NCI-H2196 treated with DMSO at 0.1 percent for 48 hours (cell line): ENCODE measurements around the gene E2F1.
"Not testable (repeated sequence)": the region's sequence is repeated elsewhere in the genome, so short reads cannot be mapped to it uniquely, and the experiment has no call there.

Experiments used
- DNase-seq: peaks from one replicate; lab custom pipeline; 2025; ENCODE audit not compliant: unreplicated experiment; lab: John Stamatoyannopoulos, UW

The E2F1 gene

DNA sequence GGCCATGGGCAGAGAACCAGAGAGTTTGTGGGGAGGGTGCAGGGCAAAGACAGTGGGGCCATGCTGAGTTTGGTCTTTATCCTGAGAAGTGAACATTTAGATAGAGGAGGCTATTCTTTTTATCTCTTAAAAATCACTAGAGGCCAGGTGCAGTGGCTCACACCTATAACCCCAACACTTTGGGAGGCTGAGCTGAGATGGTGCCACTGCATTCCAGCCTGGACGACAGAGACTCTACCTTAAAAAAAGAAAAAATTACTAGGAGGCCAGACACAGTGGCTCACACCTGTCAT is 25.2 kb upstream of the E2F1 start:
- no peak for DNase-seq

DNA sequence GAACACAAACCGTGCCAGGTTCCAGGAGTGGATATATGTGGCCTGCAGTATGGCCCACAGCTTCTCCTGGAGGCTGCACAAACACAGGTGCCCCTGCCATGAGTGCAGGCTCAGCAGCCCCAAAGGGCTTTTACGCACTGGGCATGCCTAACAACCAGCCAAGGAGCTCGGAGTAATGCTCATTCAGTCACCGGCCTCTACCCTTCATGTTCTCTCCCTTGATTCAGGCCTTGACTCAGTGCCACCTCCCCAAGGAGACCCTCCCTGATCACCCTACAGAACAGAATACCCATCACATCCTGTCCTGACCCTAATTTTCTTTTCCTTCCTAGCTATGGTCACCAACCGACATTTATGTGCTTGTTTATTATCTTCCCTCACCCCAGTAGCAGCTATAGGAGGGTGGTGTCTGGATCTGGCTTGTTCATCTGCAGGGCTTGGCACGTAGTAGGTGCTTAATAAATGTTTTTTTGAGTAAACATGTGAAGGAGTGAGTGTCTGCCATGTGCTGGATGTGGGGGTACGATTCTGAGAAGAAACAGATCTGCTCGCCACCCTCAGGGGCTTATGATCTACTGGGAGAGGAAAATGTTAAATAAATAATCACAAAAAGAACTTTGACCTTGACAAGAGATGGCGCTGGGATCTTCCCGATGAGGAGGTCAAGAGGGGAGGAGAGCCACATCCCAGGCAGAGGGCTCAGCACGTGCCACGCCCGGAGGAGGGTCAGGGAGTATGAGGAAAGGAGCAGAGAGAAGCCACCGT is 24.7 kb upstream of the E2F1 start:
- no peak for DNase-seq

DNA sequence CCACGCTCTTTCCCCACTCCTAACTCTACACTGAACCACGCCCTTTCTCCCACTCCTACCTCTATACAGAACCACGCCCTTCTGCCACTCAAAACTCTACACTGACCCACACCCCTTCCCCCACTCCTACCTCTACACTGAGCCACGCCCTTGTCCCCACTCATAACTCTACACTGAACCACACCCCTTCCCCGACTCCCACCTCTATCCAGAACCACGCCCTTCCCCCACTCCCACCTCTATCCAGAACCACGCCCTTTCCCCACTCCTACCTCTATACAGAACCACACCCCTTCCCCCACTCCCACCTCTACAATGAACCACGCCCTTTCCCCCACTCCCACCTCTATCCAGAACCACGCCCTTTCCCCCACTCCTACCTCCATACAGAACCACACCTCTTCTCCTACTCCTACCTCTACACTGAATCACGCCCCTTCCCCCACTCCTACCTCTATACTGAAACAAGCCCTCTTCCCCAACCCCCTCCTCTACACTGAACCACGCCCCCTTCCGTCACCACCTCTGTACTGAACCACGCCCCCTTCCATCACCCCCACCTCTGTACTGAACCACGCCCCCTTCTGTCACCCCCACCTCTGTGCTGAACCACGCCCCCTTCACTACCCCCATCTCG is 23.8 kb upstream of the E2F1 start:
- DNase-seq: no peak

DNA sequence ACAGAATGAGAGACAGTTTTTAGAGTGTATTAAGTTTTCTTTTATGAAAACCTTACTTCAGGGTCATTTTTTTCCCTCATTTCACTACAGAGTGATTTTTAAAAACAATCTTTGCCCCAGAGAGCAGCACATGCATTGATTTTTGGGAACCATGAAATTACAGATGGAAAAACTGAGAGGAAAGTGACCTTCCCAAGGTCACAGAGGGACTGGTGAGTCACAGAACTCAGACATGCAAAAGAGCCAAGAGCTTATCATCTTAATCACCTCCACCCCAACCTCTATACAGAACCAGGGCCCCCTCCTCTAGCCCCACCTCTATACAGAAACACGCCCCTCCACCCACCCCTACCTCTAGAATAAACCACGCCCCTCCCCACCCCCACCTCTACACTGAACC is 23.2 kb upstream of the E2F1 start:
- no peak for DNase-seq

DNA sequence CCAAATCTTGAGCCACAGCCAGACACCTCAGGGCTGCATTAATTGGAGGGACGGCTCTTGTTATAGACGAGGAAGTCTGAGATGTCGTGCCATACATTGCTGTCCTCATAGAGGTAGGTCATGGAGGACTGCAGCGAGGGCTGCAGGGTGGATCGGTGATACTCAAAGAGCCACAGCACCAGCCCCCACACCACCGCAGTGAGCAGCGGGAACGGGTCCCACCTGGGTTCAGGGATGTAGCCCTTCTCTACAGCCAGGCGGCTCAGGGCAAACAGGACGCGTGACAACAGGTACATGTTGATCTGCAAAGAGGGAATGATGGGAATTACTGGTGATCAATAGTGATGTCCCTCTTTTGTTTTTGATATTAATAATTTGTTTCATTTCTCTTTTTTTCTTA is 21.5 kb upstream of the E2F1 start:
- DNase-seq: no peak

DNA sequence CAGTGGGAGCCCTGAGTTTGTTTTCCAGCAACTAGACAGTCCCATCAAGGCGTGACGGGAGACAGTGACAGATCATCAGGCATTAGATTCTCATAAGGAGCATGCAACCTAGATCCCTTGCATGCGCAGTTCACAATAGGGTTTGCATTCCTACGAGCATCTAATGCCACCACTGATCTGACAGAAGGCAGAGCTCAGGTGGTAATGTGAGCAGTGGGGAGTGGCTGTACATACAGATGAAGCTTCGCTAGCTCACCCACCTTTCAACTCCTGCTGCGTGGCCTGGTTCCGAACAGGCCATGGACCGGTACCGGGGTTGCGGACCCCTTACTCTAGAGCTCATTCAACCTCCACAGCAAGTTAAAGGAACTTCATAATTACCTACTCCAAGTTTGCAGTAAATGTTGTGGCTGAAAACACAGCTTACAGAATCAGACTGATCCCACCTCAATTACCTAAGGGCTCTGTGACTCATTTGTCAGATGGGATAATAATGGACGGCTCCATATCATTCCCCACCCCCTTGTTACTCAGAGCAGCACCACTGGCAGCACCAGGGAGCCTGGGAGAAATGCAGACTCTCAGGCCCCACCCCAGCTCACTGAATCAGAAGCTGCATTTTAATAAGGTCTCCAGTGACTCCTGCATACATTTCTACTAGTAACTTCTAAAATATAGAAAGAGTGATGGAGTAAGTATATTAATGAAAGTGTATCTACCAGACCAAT is 18.2 kb upstream of the E2F1 start:
- no peak for DNase-seq

DNA sequence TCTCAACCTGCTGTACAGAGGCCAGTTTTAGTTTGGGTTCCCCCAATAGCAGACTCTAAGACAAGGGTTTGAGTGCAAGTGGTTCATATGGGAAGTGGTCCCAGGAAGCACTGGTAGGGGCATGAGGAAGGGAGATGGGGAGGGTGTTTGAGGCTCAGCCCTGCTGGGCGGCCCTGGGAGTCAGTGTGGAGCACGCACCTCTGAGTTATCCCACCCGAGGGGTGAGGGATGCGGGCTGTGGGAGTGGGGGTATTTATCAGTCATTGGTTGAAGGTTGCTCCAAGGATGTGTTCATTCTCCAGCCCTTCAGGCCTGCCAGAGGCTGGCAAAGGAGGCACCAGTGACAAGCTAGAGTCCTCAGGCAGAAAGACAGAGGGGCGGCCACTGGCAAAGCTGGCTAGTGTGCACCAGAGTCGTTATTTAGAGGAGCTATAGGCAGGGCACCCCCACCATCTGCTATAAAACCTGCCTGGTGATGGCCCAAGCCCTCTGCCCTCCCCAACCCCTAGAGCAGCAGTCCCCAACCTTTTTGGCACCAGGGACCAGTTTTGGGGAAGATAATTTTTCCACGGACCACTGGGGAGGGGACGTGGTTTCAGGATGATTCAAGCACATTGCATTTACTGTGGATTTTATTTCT is 17.4 kb upstream of the E2F1 start:
- DNase-seq: no peak

DNA sequence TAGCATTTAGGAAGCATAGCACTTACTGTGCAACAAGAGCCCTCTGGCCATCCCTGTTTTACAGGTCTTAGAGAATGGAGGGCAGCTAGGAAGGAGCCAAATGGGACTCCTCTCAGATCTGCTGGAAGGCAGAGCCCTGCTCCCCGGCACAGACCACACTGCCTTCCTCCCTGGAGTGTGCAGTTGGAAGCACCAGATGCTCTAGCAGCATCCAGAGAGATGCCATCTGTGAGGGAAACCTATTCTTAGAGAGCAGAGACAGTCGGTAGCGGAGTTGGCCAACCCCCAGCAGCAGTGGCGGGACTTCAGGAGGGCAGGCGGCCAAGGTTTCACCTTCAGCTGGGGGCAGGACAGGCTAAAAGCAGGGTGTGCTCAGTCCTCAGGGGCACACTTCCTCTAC is 16.7 kb upstream of the E2F1 start:
- peak; percentile 32 for DNase-seq

DNA sequence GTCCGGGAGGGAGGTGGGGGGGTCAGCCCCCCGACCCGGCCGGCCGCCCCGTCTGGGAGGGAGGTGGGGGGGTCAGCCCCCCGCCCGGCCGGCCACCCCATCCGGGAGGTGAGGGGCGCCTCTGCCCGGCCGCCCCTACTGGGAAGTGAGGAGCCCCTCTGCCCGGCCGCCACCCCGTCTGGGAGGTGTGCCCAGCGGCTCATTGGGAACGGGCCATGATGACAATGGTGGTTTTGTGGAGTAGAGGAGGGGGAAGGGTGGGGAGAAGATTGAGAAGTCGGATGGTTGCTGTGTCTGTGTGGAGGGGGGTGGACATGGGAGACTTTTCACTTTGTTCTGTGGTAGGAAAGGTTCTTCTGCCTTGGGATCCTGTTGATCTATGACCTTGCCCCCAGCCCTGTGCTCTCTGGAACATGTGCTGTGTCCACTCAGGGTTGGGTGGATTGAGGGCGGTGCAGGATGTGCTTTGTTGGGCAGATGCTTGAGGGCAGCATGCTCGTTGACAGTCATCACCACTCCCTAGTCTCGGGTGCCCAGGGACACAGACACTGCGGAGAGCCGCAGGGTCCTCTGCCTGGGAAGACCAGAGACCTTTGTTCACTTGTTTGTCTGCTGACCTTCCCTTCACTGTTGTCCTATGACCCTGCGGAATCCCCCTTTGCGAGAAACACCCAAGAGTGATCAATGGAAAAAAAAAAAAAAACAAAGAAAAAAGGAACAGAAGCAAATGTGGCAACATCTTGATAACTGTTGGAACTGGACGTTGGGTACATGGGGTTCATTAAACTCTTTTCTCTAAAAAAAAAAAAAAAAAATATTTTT is 15.7 kb upstream of the E2F1 start:
- no peak for DNase-seq

DNA sequence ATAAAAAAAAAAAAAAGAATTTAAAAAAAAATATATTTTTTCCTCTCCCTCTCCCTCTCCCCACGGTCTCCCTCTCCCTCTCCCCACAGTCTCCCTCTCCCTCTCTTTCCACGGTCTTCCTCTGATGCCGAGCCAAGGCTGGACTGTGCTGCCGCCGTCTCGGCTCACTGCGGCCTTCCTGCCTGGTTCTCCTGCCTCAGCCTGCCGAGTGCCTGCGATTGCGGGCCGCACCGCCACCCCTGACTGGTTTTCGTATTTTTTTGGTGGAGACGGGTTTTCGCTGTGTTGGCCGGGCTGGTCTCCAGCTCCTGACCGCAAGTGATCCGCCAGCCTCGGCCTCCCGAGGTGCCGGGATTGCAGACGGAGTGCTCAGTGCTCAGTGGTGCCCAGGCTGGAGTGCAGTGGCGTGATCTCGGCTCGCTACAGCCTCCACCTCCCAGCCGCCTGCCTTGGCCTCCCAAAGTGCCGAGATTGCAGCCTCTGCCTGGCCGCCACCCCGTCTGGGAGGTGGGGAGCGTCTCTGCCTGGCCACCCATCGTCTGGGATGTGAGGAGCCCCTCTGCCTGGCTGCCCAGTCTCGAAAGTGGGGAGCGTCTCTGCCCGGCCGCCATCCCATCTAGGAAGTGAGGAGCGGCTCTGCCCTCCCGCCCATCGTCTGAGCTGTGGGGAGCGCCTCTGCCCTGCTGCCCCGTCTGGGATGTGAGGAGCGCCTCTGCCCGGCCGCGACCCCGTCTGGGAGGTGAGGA is 14.7 kb upstream of the E2F1 start:
- DNase-seq: not testable (repeated sequence)

DNA sequence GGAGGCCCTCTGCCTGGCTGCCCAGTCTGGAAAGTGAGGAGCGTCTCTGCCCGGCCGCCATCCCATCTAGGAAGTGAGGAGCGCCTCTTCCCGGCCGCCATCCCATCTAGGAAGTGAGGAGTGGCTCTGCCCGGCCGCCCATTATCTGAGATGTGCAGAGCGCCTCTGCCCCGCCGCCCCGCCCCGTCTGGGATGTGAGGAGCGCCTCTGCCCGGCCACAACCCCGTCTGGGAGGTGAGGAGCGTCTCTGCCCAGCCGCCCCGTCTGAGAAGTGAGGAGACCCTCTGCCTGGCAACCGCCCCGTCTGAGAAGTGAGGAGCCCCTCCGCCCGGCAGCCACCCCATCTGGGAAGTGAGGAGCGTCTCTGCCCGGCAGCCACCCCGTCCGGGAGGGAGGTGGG is 12.8 kb upstream of the E2F1 start:
- not testable (repeated sequence) for DNase-seq

DNA sequence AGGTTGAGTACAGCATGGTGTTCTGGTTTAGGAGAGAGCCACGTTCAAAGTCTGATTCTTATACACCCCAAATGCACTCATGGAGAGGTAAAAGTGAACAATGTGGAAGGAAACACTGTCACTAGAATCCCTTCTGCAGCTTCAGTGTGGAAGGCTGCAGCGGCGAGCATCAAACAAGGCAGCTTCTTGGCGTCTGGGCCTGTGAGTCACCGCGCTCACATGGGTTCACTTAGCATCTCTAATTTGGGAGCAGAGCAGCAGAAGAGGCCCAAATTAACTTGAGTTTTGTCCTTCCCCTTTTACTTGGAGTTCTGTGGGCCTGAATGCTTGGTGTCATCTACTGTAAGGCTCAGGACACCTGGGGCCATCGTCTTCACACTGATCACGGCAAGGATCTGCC is 10.9 kb upstream of the E2F1 start:
- no peak for DNase-seq

DNA sequence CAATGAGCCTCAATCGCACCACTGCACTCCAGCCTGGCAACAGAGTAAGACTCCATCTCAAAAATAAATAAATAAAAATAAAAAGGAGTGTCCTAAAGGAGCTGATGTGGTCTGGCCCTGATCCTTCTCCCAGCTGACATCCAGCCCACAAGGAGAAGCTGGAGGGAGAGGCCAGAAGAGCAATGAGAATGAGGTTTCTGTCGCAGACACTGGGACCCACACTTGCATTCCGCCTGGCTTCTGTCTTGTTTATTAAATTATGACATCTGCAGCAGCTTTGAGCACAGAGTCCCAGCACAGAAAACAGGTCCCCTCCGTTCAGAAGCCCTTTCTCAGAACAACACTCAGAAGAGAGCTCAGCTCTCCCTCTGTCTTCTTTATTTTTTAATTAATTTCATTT is 10.3 kb upstream of the E2F1 start:
- DNase-seq: no peak

DNA sequence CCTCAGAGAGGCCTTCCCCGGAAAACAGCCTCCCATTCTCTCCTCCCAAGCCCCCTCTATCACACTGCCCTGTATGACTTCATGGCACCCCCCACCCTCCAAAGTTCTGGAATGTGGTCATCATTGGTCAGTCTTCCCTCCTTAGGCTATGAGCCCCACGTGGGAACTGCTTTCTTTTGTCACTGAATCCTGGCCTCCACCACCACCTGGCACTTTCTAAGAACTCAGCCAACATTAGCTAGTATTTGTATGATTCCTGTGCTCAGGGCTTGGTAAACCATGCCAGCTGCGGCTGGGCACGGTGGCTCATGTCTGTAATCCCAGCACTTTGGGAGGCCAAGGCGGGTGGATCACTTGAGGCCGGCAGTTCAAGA is 8.4 kb upstream of the E2F1 start:
- DNase-seq: no peak

DNA sequence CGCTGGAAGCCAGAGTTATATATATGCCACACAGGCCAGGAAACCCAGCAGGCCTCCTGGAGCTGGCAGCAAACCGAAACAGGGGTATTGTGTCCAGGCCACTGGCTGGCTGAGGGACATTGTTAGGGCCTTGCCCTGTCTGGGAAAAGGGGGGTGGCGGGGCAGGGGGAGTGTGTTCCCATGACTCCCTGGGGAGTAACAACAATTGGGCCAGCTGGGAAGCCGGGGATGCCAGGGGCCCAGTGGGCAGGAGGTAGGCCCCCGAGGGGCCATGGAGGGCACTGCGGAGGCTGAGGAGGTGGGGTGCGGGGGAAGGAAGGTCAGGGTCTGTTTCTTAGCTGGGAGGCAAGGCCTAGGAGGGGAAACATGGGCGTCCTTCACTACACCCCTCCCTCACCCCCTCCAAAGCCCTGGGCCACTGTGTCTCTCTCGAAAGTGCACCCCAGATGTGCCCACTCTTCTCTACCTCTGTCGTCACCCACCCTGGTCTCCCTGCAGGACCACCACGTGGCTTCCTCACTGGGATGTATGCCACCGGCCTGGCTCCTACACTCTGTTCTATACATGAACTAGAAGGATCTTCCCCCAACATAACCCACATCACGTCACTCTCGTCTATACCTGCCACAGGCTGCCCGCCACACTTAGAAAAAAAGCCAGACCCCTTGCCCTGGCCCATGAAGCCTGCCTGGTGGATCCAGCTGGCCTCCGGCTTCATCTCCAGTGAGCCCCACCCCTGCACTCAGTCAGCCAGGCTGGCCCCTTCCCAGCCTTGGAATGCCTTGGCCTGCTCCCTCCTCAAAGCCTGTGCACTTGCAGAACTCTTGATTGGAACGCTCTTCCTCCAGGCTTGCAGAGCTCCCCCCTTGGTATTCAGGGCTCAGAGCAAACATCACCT is 7.8 kb upstream of the E2F1 start:
- no peak for DNase-seq

DNA sequence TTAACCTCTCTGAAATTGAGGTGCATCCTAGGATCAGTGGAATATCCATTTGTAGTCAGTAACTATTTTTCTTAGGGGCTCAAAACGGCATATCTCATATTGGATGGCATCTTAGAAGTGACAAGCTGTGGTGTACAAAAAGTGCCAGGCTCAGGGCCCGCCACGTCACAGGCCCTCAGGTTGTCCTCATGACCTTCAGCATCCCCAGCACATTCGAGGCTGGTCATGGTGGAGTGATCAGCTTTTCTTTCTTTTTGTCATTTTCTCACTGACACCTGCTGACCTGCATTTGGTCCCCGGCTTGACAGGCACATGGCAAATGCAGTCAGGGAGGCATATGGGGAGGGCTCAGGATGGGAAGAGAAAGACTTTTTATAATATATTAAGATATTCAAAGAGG is 7.1 kb upstream of the E2F1 start:
- DNase-seq: no peak

DNA sequence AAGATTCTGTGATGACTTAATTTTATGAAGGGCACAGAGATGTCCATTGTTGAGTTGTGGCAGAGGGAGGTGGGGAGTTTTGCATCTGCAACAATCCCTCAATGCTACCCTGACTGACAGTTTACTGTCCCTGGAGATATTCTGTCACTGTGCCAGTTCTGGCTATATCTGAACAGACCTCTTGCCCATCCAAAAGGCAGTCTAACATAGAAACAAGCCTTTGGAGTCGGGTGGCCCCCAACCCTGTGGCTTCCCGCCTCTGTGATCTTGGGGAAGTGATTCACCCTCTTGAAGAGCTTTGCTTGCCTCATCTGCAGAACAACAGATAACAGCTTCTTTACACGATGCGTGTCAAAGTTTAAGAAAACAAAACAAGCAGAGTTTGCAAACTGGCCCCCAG is 3.8 kb upstream of the E2F1 start:
- no peak for DNase-seq

DNA sequence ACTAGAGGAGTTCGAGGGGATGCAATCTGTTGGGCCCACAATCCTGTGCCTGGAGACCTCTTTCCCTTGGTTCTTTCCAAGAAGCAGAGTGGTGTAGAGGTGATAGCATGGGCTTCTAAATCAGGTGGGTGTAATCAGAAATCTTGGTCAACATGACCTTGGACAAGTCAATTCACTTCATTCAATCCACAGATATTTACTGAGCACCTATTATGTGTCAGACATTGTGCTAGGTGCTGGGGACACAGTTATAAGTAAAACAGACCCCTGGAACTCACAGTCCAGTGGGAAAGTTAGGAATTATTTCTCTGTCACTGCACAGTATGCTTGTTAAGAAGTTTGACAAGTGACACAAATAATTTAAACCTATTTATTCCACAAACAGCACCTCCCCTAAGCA is 3.3 kb upstream of the E2F1 start:
- no peak for DNase-seq

DNA sequence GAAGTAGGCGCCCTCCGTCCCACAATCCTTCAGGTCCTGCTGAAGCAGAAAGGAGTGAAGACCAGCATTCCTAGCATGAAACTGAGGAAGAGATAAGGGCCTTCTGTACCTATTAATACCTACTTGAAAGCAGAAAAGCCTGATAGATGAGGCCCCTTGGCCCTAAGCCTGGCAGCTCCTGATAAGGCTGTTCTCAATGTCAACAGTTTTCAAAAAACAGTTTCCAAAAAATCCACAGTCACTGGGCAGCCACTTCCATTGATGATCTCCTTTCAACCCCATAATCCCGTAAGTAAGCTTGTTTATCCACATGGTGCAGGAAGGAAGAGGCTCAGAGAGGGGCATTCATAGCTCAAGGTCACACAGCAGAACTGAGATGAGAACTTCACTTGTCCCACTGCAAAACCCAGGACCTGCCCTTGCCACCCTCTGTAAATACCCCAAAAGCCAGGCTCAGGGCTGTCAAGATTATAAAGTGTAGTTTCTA is 2.8 kb upstream of the E2F1 start:
- no peak for DNase-seq
